Cardiac septum (tissue), 1 donor: Measurements from ENCODE around the gene WHRN. TPM values are rescaled to one million over a fixed set of nuclear protein-coding genes. Genes with fewer than 3 reads are reported as not detected.

Source experiments
- DNase-seq: peaks from one replicate; pipeline ENCODE4 v3.0.0-alpha.2; 2020; ENCODE audit warnings: low spot score
- intact Hi-C: fragments of 100-400 bp; cut with DNase I; formaldehyde crosslinking; loops from one replicate; pipeline ENCODE4 v1.14.0; 2022
- total RNA-seq: library from RNA; stranded (reverse); fragmentation: NEBNext Ultra II Directional; extraction: Animal tissue kit (Norgen Biotek cat#: 25700); gene quantifications from one replicate; pipeline ENCODE4 v1.2.1, GENCODE V29; 2021
- donor health status: DM: no; HTN: no; CAD: no.

WHRN gene
- total RNA-seq, 1 donor from 2014 or later, result 0.35 TPM

DNA sequence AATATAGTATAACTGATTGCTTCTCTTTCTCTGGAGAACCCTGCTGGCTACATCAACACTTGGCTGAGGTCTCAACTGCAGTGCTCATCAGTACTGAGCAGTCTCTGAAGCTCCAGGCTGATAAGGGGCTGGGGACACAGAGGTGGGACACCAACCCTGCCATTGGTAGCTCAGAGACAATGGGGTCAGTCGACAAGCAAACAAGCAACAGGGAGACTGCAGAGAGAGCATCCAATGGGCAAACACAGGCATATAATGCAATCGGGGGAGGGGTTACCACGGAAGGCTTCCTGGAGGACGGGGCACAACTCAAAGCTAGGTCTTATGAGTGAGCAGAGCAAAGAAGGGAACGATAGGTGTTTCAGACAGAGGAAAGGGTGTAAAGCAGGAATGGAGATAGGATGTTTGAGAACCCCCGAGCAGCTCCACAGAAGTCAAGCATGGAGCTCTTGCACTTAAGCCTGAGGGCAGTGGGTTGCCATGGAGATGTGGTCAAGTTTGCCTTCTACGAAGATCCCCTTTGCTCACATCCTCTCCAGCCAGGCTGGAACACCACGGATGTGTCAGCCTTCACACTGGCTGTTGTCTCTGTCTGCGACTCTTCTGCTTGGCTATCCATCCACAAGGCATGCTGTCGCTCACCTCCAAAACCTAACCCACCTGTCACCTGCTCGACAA is 96.0 kb downstream of the WHRN start:
- no peak for DNase-seq

GRCh38 chr9:114408645-114409044 is 96.6 kb downstream of the WHRN start:
- DNase-seq, result no peak
- intact Hi-C loops, result loop anchor here (5.0 to 10.0 kb wide), 2 partner anchors 176 to 609 kb away; partner anchors contain the start of gene ATP6V1G1

More for the DNA sequence above, 96.0 kb downstream of the WHRN start:
- intact Hi-C loops, result loop anchor here (5.0 to 10.0 kb wide), 2 partner anchors 176 to 608 kb away; partner anchors contain the start of gene ATP6V1G1

DNA sequence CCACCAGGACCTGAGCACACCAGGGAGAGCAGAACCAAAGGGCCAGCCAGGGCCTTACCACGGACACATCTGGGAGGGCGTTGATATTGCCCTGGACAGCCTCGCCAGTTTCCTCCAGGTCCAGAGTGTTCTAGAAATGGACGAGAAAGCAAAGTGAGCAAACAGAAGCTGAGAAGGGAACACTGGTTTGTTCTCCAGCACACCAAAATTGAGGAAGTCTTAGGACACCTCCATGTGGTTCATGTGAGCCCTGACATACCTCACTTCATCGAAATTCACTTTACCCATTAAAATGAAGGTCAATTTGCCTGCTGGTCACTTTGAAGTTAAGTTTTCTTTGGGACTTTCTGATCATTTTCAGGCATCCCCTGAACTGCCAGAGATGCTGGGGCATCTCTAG is 97.4 kb downstream of the WHRN start:
- intact Hi-C loops, result loop anchor here (5.0 to 10.0 kb wide), 2 partner anchors 177 to 609 kb away; partner anchors contain the start of gene ATP6V1G1
- no peak for DNase-seq

- intact Hi-C loops, result loop anchor here (5.0 to 10.0 kb wide), 2 partner anchors 178 to 611 kb away; partner anchors contain the start of gene ATP6V1G1
- DNase-seq, result no peak
Measured at GRCh38 chr9:114406441-114406840, 98.8 kb downstream of the WHRN start.

- peak; percentile 86 for DNase-seq
- intact Hi-C loops, result loop anchor here (2.0 to 10.0 kb wide), 3 partner anchors 179 to 612 kb away; partner anchors contain the start of gene ATP6V1G1
Measured at GRCh38 chr9:114405294-114406034, 99.8 kb downstream of the WHRN start.

GRCh38 chr9:114404531-114404930 is 100.7 kb downstream of the WHRN start:
- intact Hi-C loops, result loop anchor here (2.0 to 10.0 kb wide), 2 partner anchors 180 to 248 kb away; partner anchors contain the start of gene ATP6V1G1
- DNase-seq, result no peak

DNA sequence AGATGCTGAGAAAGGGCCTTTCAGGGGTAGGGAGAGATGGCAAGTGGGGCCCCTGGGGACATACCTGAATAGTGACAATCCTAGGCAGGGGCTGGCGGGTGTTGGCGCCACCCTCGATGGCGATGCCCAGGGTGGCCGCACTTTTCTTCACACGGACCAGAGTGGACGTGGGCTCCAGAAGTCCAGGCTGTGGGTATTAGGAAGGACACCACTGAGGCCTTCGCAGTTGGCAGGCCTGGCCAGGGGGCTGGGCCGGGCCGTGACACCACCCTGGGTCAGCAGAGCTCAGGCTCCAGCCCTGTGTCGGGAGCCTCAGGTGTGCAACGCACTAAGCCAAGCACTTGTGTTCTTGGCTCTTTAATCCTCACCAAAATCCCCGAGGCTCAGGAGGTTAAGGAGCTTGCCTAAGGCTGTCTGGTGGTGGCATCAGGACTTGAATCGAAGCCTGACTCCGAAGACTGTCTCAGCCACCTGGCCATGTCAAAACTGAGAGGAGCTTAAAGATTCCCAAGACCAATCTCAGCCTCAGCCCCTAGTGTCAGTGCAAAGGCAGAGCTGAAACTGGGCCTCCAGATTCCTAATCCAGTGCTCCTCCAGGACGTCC is 102.0 kb downstream of the WHRN start:
- intact Hi-C loops, result loop anchor here (10.0 kb wide), 1 partner anchor 182 kb away; the partner anchor contains the start of gene ATP6V1G1

GRCh38 chr9:114401344-114401743 is 103.9 kb downstream of the WHRN start:
- DNase-seq, result no peak
- intact Hi-C loops, result loop anchor here (10.0 kb wide), 1 partner anchor 183 kb away; the partner anchor contains the start of gene ATP6V1G1

More for the DNA sequence above, 102.0 kb downstream of the WHRN start:
- no peak for DNase-seq

DNA sequence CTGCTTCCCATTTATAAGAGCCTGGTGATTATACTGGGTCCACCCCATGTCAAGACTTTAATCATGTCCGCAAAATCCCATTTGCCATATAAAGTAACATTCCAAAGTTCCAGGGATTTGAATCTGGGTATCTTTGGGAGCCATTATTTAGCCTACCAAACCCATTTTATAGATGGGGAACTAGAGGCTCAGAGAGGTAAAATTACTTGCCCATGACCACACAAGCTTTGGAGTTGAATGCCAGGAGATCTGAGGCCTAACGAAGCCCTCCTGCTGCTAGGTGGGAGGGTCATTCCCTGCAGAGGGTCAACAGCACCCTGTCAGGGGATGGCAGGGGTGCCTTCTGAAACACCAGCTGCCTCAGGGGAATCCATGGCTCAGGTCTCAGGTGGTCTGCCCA is 104.5 kb downstream of the WHRN start:
- no peak for DNase-seq
- intact Hi-C loops, result loop anchor here (10.0 kb wide), 1 partner anchor 184 kb away; the partner anchor contains the start of gene ATP6V1G1

- DNase-seq, result no peak
- intact Hi-C loops, result loop anchor here (10.0 kb wide), 1 partner anchor 185 kb away; the partner anchor contains the start of gene ATP6V1G1
Measured at GRCh38 chr9:114400219-114400618, 105.1 kb downstream of the WHRN start.

DNA sequence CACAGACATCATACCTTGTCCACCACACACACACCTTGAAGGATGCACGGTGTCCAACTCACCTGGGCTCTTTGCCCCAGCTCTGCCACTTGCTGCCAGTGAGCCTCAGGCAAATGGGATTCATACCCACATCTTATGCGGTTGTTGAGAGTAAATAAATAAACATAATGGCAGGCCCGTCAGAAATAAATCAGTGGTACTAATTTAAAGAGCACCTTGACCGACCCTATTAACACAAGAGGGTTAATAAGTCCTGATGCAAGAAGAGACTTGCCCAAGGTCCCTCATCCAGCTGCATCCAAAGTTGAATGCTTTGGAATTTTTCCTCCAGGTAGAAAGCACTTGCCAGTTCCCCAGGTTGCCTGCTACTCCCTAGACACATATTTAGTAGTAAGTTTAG is 105.9 kb downstream of the WHRN start:
- intact Hi-C loops, result no loop called here
- no peak for DNase-seq

- intact Hi-C loops, result no loop called here
- DNase-seq, result peak; percentile 98
Measured at GRCh38 chr9:114397848-114398605, 107.2 kb downstream of the WHRN start.

DNA sequence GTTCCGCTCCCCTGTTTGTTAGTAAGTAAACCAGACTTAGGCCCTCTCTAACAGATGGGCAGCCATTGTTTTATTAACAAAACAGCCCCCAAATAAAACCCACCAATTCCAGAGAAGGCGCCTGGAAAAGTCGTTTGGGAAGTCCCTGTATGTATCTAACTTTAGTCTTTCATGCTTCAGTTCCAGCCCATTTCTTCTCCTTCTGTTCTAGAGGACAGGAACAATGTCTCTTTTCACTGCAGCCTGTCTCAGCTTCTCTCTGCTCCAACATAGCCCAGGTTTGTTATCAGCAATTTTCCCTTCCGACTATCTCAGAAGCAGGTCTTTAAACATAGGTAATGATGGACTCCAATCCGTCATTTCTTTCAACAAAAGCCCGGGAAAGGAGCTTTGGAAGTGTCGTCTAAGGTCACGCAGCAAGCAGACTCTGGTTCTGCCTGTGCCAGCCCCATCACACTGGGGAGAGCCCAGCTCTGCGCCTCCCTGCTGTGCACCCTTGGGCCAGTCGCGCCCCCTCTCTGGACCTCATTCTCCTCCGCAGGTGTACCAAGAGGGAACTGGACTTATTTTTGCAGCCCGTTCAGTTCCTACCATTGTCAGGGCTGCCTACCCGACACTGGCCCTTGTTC is 107.9 kb downstream of the WHRN start:
- intact Hi-C loops, result no loop called here
- no peak for DNase-seq

- intact Hi-C loops, result no loop called here
- DNase-seq, result no peak
Measured at GRCh38 chr9:114396558-114397218, 108.6 kb downstream of the WHRN start.

DNA sequence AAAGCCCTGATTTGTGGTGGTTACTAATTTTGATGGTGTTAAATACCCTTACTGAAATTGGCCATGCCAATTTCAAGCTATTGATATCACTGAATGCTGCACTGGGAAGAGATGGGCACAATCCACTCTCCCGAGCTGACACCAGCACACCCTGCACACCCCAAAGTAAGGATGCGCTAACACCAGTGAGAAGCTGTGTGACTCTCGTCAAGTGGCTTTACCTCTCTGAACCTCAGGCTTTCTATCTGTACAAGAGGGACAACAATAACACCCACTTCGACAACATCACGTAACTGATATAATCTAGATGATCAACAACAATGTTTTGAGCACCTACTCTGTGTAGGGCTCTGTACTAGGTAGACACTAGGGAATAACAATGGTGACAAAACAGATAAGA is 109.5 kb downstream of the WHRN start:
- intact Hi-C loops, result no loop called here
- DNase-seq, result no peak

DNA sequence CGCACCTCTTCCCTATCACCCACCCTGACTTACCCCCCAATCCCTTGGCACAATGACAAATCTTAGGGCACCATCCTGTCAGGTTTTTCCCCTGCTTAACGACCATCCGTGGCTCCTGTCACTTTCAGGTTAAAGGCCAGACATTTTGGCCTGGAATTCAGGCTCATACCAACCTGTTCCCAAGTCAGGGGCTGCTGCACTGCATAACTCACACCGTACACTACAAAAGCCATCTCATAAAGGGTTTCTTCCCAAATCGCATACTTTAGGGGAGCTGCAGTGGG is 110.0 kb downstream of the WHRN start:
- DNase-seq, result no peak
- intact Hi-C loops, result no loop called here

- intact Hi-C loops, result no loop called here
- no peak for DNase-seq
Measured at GRCh38 chr9:114394523-114395333, 110.5 kb downstream of the WHRN start.

DNA sequence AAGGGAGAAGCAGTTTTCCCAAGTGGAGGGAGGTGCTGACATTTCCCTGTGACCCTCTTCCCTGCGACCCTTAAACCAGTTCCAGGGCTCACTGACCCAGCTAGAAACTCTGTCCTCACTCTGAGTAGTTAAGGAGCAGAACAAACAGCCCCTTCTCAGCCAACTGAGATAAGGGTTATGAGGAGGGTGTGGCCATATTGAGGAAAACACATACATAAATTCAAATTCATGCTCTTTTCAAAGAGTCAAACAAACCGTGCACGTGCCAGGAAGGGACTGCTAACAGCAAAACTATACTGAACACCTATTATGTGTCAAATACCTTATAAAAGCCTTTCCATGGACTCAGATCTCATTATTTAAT is 112.5 kb downstream of the WHRN start:
- intact Hi-C loops, result no loop called here
- no peak for DNase-seq
